MM.1S (cell line): ENCODE data around the gene GRK1.

Experiments
- CTCF ChIP-seq: fragments of 300-600 bp; sonication (generic); IDR thresholded peaks from 2 replicates; pipeline ENCODE4 v1.5.1; 2016; ENCODE audit warnings: antibody characterized with exemption, low read length, mixed read lengths
- EZH2 ChIP-seq: fragments of 300-600 bp; sonication (generic); optimal IDR thresholded peaks from 2 replicates; pipeline ENCODE3; 2017; ENCODE audit warnings: low read depth, mild to moderate bottlenecking, antibody characterized with exemption, low read length, mixed read lengths

- TF ChIP-seq CTCF (no peak), EZH2 (no peak)
These were observed 103.9 kb downstream of the GRK1 start for GRCh38 chr13:113770937-113771336.
